ENCODE data around the gene ABCB8. TPM values are rescaled to one million over a fixed set of nuclear protein-coding genes. Genes with fewer than 3 reads are reported as not detected.
"Not testable (repeated sequence)": the region's sequence is repeated elsewhere in the genome, so short reads cannot be mapped to it uniquely, and the experiment has no call there.

The ABCB8 gene
- total and polyA plus RNA-seq, 2 donors (not counting 3 experiments of a cell fraction or from before 2014, with no cell fraction given) = 38.0 to 46.3 TPM

GRCh38 chr7:151025924-151026671 lies 2.2 kb upstream of the ABCB8 start:
- Histone ChIP-seq H3K27me3 (ENCODE audit: control insufficient read depth in 2 of 2, insufficient read depth in 2 of 2, low read length in 2 of 2) (peaks cover 0 to 2% of the 10 kb centered on the region in 2 experiments), H3K79me2 (ENCODE audit: control insufficient read depth, insufficient read depth, low read length) (no peaks in the 10 kb centered on the region), H3K36me3 (ENCODE audit: control insufficient read depth in 2 of 2, extremely low read depth in 1 of 2, insufficient read depth in 2 of 2, low read length in 2 of 2) (no peaks in the 10 kb centered on the region), H3K9me3 (replicated peaks; ENCODE audit: control insufficient read depth, insufficient read depth, low read length) (no peaks in the 10 kb centered on the region), H3K4me2 (ENCODE audit: insufficient read depth, low read length) (no peak overlapping the region), H3K4me3 (replicated peaks in 1 of 3; ENCODE audit: insufficient read depth in 1 of 3, low read depth in 1 of 3, low read length in 3 of 3) (no peak overlapping the region), H3K9ac (replicated peaks; ENCODE audit: extremely low read depth, insufficient read depth, low read length) (no peak overlapping the region), H2AFZ (ENCODE audit: low read depth, low read length) (no peak overlapping the region), H3K27ac (ENCODE audit: insufficient read depth, low read depth, low read length) (no peak overlapping the region), H3K4me1 (ENCODE audit: control insufficient read depth, extremely low read depth, insufficient read depth, low read length) (peaks cover 13% of the 10 kb centered on the region), H3K9me1 (replicated peaks; ENCODE audit: control insufficient read depth, extremely low read depth, insufficient read depth, low read length) (no peaks in the 10 kb centered on the region), H4K20me1 (replicated peaks; ENCODE audit: control insufficient read depth, extremely low read depth, insufficient read depth, low read length) (no peaks in the 10 kb centered on the region)
- dilution Hi-C loops (cut with MboI; ENCODE audit: extremely low pct_ligation_motif_present, low sequenced_read_pairs) (no loop called here), intact Hi-C loops (cut with micrococcal nuclease) (no loop called here)
- no TSS peak for BruUV-seq (replicated peaks)
- TF ChIP-seq POLR2A (IDR thresholded peaks at IDR 0.05; ENCODE audit: low read depth, low read length) (no peak), JUN (IDR thresholded peaks at IDR 0.05; ENCODE audit: borderline replicate concordance, insufficient read depth, insufficient read length, low read depth) (no peak), POLR2AphosphoS5 (IDR thresholded peaks at IDR 0.05; ENCODE audit: insufficient read depth, low read depth, low read length) (no peak), GATA2 (IDR thresholded peaks at IDR 0.05; ENCODE audit: insufficient read depth, insufficient read length, low read depth, low read length) (no peak), MYC (IDR thresholded peaks at IDR 0.05; ENCODE audit: low read depth, low read length) (no peak), EZH2 (IDR thresholded peaks at IDR 0.05; ENCODE audit: borderline replicate concordance, low read depth, low read length, severe bottlenecking) (no peak), FOS (IDR thresholded peaks at IDR 0.05; ENCODE audit: borderline replicate concordance, insufficient read depth, low read length) (no peak)
- TF ChIP-seq, protein P1, sequence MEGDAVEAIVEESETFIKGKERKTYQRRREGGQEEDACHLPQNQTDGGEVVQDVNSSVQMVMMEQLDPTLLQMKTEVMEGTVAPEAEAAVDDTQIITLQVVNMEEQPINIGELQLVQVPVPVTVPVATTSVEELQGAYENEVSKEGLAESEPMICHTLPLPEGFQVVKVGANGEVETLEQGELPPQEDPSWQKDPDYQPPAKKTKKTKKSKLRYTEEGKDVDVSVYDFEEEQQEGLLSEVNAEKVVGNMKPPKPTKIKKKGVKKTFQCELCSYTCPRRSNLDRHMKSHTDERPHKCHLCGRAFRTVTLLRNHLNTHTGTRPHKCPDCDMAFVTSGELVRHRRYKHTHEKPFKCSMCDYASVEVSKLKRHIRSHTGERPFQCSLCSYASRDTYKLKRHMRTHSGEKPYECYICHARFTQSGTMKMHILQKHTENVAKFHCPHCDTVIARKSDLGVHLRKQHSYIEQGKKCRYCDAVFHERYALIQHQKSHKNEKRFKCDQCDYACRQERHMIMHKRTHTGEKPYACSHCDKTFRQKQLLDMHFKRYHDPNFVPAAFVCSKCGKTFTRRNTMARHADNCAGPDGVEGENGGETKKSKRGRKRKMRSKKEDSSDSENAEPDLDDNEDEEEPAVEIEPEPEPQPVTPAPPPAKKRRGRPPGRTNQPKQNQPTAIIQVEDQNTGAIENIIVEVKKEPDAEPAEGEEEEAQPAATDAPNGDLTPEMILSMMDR (IDR thresholded peaks at IDR 0.05; ENCODE audit: extremely low read depth in 1 of 2, insufficient read depth in 1 of 2, low read depth in 1 of 2, low read length in 2 of 2) = no peak
- TF ChIP-seq, protein P2, sequence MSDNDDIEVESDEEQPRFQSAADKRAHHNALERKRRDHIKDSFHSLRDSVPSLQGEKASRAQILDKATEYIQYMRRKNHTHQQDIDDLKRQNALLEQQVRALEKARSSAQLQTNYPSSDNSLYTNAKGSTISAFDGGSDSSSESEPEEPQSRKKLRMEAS (IDR thresholded peaks at IDR 0.05; ENCODE audit: insufficient read depth, insufficient read length) = no peak
- POLR2A ChIA-PET = no interaction called here
- DNase-seq (ENCODE audit: low read depth, low spot score) (no peak), FAIRE-seq (no peak)
- CTCF ChIA-PET = interaction anchor here (1.4 kb wide), 1 partner anchor 8 kb away, joined by 5 read pairs; no protein-coding TSS in a partner anchor

- CTCF ChIA-PET = interaction anchor here (1.1 to 2.1 kb wide), 7 partner anchors 8 to 97 kb away, joined by 5 to 24 read pairs (median 7); no protein-coding TSS in a partner anchor
- H3K9me3 ChIP-seq (replicated peaks; ENCODE audit: control insufficient read depth, insufficient read depth, low read length); H4K20me1 ChIP-seq (replicated peaks; ENCODE audit: control insufficient read depth, extremely low read depth, insufficient read depth, low read length); intact Hi-C loops (cut with micrococcal nuclease); H3K79me2 ChIP-seq (ENCODE audit: control insufficient read depth, insufficient read depth, low read length); H3K36me3 ChIP-seq (ENCODE audit: control insufficient read depth in 2 of 2, extremely low read depth in 1 of 2, insufficient read depth in 2 of 2, low read length in 2 of 2); POLR2A ChIA-PET; H2AFZ ChIP-seq (ENCODE audit: low read depth, low read length); dilution Hi-C loops (cut with MboI; ENCODE audit: extremely low pct_ligation_motif_present, low sequenced_read_pairs); H3K9ac ChIP-seq (replicated peaks; ENCODE audit: extremely low read depth, insufficient read depth, low read length); H3K27me3 ChIP-seq (ENCODE audit: control insufficient read depth in 2 of 2, insufficient read depth in 2 of 2, low read length in 2 of 2); H3K27ac ChIP-seq (ENCODE audit: insufficient read depth, low read depth, low read length); FAIRE-seq; H3K4me2 ChIP-seq (ENCODE audit: insufficient read depth, low read length); BruUV-seq (replicated peaks); H3K4me3 ChIP-seq (replicated peaks in 1 of 3; ENCODE audit: insufficient read depth in 1 of 3, low read depth in 1 of 3, low read length in 3 of 3); H3K9me1 ChIP-seq (replicated peaks; ENCODE audit: control insufficient read depth, extremely low read depth, insufficient read depth, low read length); DNase-seq (ENCODE audit: low read depth, low spot score): not testable (repeated sequence)
- peaks cover 13% of the 10 kb centered on the region for H3K4me1 ChIP-seq (ENCODE audit: control insufficient read depth, extremely low read depth, insufficient read depth, low read length)
Measured at GRCh38 chr7:151026771-151027727, 1.2 kb upstream of the ABCB8 start.

Data from endothelial cell of umbilical vein (primary cell).